GM19395 (cell line): Measurements from ENCODE around the gene MUC6.

Experiments used
- ATAC-seq: cut with Tn5 transposase; IDR thresholded peaks from one replicate; pipeline ENCODE4 v1.9.1; 2021; ENCODE audit warnings: mild to moderate bottlenecking, moderate library complexity; ENCODE audit not compliant: unreplicated experiment

Gene MUC6

GRCh38 chr11:1073261-1073724, 36.8 kb upstream of the MUC6 start:
- ATAC-seq, result no peak

- no peak for ATAC-seq
Measured at GRCh38 chr11:1072821-1073231, 36.3 kb upstream of the MUC6 start.

- no peak for ATAC-seq
Measured at GRCh38 chr11:1072116-1072820, 35.8 kb upstream of the MUC6 start.

GRCh38 chr11:1071571-1072115, 35.1 kb upstream of the MUC6 start:
- ATAC-seq, result no peak

GRCh38 chr11:1070594-1071462, 34.3 kb upstream of the MUC6 start:
- ATAC-seq, result no peak

GRCh38 chr11:1069740-1070139, 33.2 kb upstream of the MUC6 start:
- no peak for ATAC-seq

- ATAC-seq, result no peak
Measured at GRCh38 chr11:1067812-1068496, 31.4 kb upstream of the MUC6 start.

- no peak for ATAC-seq
Measured at GRCh38 chr11:1064167-1064566, 27.6 kb upstream of the MUC6 start.

- no peak for ATAC-seq
Measured at GRCh38 chr11:1062075-1062820, 25.7 kb upstream of the MUC6 start.

- ATAC-seq, result no peak
Measured at GRCh38 chr11:1060852-1061616, 24.5 kb upstream of the MUC6 start.

- ATAC-seq, result no peak
Measured at GRCh38 chr11:1060410-1060809, 23.9 kb upstream of the MUC6 start.

GRCh38 chr11:1059759-1060158, 23.2 kb upstream of the MUC6 start:
- no peak for ATAC-seq

- ATAC-seq, result no peak
Measured at GRCh38 chr11:1057806-1058205, 21.3 kb upstream of the MUC6 start.

- no peak for ATAC-seq
Measured at GRCh38 chr11:1055990-1056771, 19.7 kb upstream of the MUC6 start.

- ATAC-seq, result no peak
Measured at GRCh38 chr11:1055109-1055703, 18.7 kb upstream of the MUC6 start.

GRCh38 chr11:1054143-1055108, 17.9 kb upstream of the MUC6 start:
- ATAC-seq, result no peak

GRCh38 chr11:1053121-1053901, 16.8 kb upstream of the MUC6 start:
- no peak for ATAC-seq
